K562 (cell line): ENCODE data around the gene PRRC2B. TPM values are rescaled to one million over a fixed set of nuclear protein-coding genes. Genes with fewer than 3 reads are reported as not detected.

Experiments
- CCAR2 ChIP-seq: fragments of 200-400 bp; formaldehyde crosslinking; IDR thresholded peaks from 2 replicates; pipeline ENCODE4 v1.6.1; 2017; ENCODE audit warnings: mild to moderate bottlenecking, low read depth, low read length
- CREM ChIP-seq: IDR thresholded peaks from 2 replicates; pipeline ENCODE4 v1.6.1; 2014; ENCODE audit warnings: antibody characterized with exemption, low read depth
- KAT8 ChIP-seq: fragments of 450-650 bp; IDR thresholded peaks from 2 replicates; pipeline ENCODE4 v1.6.1; 2016; ENCODE audit warnings: low read depth, mild to moderate bottlenecking
- MXI1 ChIP-seq: IDR thresholded peaks from 2 replicates; pipeline ENCODE4 v1.6.1; 2011; ENCODE audit warnings: low read depth, mild to moderate bottlenecking, improper control_type of control experiment, low read length
- PURB ChIP-seq: sonication (generic); formaldehyde crosslinking; IDR thresholded peaks from 2 replicates; pipeline ENCODE4 v1.9.0; 2021; ENCODE audit warnings: low read depth, mild to moderate bottlenecking, missing genetic modification reagents
- RCOR1 ChIP-seq, 2 experiments: IDR thresholded peaks; 2 replicates each; pipeline ENCODE4 v1.6.1; 2012; ENCODE audit warnings: low read depth in 2 of 2, low read length in 2 of 2, borderline replicate concordance in 1 of 2, improper control_type of control experiment in 1 of 2
- TARDBP ChIP-seq: fragments of 450-650 bp; IDR thresholded peaks from 2 replicates; pipeline ENCODE4 v1.6.1; 2016
- XRCC5 ChIP-seq: fragments of 200-400 bp; formaldehyde crosslinking; IDR thresholded peaks from 2 replicates; pipeline ENCODE4 v1.6.1; 2017; ENCODE audit warnings: low read depth, mild to moderate bottlenecking, low read length
- ZNF444 ChIP-seq: fragments of 250-450 bp; sonication (Bioruptor Pico); IDR thresholded peaks from 2 replicates; pipeline ENCODE4 v1.4.0; 2020; ENCODE audit warnings: mild to moderate bottlenecking, moderate library complexity
- polyA plus RNA-seq, 8 experiments: library from polyadenylated mRNA; depleted of rRNA in 4 of 8; stranded (reverse) in 5 of 8; unstranded in 3 of 8; fragments of >200 nt; fragmentation: Nextera tagmentation in 2 of 8; fragmentation: Illumina TruSeq in 1 of 8; extraction: Ambion mirVana in 2 of 8; extraction: Trizol in 1 of 8; gene quantifications; 2 replicates each; pipeline versions ENCODE4 v1.2.1 to v1.2.3, GENCODE V29; 2011 to 2014; ENCODE audit warnings: inconsistent platforms in 1 of 8, missing spikeins in 1 of 8
- total RNA-seq, 7 experiments: library from RNA; depleted of rRNA in 6 of 7; stranded (reverse); fragments of >200 nt in 6 of 7; fragmentation: Illumina TruSeq in 2 of 7; extraction: Trizol in 2 of 7; gene quantifications; 2 replicates each; pipeline versions ENCODE4 v1.2.1 to v1.2.3, GENCODE V29; 2011 to 2021; ENCODE audit warnings: low replicate concordance in 1 of 7
- TF ChIP-seq, protein P1 (sequence below): fragments of 450-650 bp; IDR thresholded peaks from 2 replicates; pipeline ENCODE4 v1.6.1; 2016; ENCODE audit warnings: mild to moderate bottlenecking, moderate library complexity
- TF ChIP-seq, protein P2 (sequence below): conservative IDR thresholded peaks from 2 replicates; pipeline ENCODE4 v1.6.1; 2011; ENCODE audit warnings: low read depth, mild to moderate bottlenecking, low read length; ENCODE audit not compliant: control insufficient read depth
- TF ChIP-seq, protein P3 (sequence below): fragments of 450-650 bp; conservative IDR thresholded peaks from 2 replicates; pipeline ENCODE4 v1.6.1; 2016; ENCODE audit warnings: missing genetic modification characterization, low read depth, mild to moderate bottlenecking, control low read depth, missing compliant biosample characterization

Gene PRRC2B
- total and polyA plus RNA-seq, 9 of the 15 experiments (the other 6 are each of a cell fraction or from before 2014, with no cell fraction given), result 0.34 to 125 (median 30.9) TPM

GRCh38 chr9:131404581-131404980, 10.7 kb downstream of the PRRC2B start (continued):
- TF ChIP-seq, protein P1, sequence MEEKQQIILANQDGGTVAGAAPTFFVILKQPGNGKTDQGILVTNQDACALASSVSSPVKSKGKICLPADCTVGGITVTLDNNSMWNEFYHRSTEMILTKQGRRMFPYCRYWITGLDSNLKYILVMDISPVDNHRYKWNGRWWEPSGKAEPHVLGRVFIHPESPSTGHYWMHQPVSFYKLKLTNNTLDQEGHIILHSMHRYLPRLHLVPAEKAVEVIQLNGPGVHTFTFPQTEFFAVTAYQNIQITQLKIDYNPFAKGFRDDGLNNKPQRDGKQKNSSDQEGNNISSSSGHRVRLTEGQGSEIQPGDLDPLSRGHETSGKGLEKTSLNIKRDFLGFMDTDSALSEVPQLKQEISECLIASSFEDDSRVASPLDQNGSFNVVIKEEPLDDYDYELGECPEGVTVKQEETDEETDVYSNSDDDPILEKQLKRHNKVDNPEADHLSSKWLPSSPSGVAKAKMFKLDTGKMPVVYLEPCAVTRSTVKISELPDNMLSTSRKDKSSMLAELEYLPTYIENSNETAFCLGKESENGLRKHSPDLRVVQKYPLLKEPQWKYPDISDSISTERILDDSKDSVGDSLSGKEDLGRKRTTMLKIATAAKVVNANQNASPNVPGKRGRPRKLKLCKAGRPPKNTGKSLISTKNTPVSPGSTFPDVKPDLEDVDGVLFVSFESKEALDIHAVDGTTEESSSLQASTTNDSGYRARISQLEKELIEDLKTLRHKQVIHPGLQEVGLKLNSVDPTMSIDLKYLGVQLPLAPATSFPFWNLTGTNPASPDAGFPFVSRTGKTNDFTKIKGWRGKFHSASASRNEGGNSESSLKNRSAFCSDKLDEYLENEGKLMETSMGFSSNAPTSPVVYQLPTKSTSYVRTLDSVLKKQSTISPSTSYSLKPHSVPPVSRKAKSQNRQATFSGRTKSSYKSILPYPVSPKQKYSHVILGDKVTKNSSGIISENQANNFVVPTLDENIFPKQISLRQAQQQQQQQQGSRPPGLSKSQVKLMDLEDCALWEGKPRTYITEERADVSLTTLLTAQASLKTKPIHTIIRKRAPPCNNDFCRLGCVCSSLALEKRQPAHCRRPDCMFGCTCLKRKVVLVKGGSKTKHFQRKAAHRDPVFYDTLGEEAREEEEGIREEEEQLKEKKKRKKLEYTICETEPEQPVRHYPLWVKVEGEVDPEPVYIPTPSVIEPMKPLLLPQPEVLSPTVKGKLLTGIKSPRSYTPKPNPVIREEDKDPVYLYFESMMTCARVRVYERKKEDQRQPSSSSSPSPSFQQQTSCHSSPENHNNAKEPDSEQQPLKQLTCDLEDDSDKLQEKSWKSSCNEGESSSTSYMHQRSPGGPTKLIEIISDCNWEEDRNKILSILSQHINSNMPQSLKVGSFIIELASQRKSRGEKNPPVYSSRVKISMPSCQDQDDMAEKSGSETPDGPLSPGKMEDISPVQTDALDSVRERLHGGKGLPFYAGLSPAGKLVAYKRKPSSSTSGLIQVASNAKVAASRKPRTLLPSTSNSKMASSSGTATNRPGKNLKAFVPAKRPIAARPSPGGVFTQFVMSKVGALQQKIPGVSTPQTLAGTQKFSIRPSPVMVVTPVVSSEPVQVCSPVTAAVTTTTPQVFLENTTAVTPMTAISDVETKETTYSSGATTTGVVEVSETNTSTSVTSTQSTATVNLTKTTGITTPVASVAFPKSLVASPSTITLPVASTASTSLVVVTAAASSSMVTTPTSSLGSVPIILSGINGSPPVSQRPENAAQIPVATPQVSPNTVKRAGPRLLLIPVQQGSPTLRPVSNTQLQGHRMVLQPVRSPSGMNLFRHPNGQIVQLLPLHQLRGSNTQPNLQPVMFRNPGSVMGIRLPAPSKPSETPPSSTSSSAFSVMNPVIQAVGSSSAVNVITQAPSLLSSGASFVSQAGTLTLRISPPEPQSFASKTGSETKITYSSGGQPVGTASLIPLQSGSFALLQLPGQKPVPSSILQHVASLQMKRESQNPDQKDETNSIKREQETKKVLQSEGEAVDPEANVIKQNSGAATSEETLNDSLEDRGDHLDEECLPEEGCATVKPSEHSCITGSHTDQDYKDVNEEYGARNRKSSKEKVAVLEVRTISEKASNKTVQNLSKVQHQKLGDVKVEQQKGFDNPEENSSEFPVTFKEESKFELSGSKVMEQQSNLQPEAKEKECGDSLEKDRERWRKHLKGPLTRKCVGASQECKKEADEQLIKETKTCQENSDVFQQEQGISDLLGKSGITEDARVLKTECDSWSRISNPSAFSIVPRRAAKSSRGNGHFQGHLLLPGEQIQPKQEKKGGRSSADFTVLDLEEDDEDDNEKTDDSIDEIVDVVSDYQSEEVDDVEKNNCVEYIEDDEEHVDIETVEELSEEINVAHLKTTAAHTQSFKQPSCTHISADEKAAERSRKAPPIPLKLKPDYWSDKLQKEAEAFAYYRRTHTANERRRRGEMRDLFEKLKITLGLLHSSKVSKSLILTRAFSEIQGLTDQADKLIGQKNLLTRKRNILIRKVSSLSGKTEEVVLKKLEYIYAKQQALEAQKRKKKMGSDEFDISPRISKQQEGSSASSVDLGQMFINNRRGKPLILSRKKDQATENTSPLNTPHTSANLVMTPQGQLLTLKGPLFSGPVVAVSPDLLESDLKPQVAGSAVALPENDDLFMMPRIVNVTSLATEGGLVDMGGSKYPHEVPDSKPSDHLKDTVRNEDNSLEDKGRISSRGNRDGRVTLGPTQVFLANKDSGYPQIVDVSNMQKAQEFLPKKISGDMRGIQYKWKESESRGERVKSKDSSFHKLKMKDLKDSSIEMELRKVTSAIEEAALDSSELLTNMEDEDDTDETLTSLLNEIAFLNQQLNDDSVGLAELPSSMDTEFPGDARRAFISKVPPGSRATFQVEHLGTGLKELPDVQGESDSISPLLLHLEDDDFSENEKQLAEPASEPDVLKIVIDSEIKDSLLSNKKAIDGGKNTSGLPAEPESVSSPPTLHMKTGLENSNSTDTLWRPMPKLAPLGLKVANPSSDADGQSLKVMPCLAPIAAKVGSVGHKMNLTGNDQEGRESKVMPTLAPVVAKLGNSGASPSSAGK, result no peak; the same call in 1 of the 2 replicates
- no peak for TF ChIP-seq CCAR2
- TF ChIP-seq, protein P2, sequence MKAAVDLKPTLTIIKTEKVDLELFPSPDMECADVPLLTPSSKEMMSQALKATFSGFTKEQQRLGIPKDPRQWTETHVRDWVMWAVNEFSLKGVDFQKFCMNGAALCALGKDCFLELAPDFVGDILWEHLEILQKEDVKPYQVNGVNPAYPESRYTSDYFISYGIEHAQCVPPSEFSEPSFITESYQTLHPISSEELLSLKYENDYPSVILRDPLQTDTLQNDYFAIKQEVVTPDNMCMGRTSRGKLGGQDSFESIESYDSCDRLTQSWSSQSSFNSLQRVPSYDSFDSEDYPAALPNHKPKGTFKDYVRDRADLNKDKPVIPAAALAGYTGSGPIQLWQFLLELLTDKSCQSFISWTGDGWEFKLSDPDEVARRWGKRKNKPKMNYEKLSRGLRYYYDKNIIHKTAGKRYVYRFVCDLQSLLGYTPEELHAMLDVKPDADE, result no peak
- peak; percentile 62; the same call in 1 of the 2 replicates for TF ChIP-seq MXI1
- no peak for TF ChIP-seq XRCC5
- TF ChIP-seq KAT8, result no peak
- TF ChIP-seq, protein P3, sequence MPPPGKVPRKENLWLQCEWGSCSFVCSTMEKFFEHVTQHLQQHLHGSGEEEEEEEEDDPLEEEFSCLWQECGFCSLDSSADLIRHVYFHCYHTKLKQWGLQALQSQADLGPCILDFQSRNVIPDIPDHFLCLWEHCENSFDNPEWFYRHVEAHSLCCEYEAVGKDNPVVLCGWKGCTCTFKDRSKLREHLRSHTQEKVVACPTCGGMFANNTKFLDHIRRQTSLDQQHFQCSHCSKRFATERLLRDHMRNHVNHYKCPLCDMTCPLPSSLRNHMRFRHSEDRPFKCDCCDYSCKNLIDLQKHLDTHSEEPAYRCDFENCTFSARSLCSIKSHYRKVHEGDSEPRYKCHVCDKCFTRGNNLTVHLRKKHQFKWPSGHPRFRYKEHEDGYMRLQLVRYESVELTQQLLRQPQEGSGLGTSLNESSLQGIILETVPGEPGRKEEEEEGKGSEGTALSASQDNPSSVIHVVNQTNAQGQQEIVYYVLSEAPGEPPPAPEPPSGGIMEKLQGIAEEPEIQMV (tag), result no peak
- TF ChIP-seq ZNF444 (CRISPR knock-in tag), result no peak
- no peak for TF ChIP-seq PURB (CRISPR knock-in tag)
- no peak for TF ChIP-seq TARDBP
- TF ChIP-seq RCOR1 (IDR thresholded peaks at IDR 0.05; ENCODE audit: borderline replicate concordance in 1 of 2, low read depth in 2 of 2, low read length in 2 of 2), result peak; percentile 67 to 89; a peak in 3 of 4 replicates
- 0 out of 2 replicates have a peak, but pooled peaks have one; percentile 17 for TF ChIP-seq CREM
